ENCODE results near the gene GMCL2. TPM values are rescaled to one million over a fixed set of nuclear protein-coding genes. Genes with fewer than 3 reads are reported as not detected.
A peak's percentile ranks its signal among the peaks of the same experiment; 100 is the strongest.

GMCL2 gene
- total RNA-seq, 1 experiment from 2014 or later = not detected

DNA sequence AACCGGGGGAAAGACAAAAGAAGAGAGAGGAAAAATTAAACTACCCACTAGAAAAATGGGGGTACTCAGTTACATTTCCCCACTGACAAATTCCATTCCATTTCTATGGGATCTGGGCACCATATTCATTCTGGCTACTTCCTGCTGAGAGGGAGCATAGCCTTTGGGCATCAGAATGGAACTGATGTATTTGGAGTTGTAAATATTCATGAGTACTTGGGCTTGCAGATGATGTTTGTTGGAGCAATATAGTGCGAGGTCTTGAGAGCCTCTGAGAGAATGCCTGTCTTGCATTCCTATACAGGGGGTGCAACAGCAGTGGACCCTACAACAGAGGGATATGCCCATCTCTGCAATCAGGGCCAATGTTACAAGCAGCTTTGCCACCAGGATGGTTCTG is 16.7 kb downstream of the GMCL2 start:
- Histone ChIP-seq H3K4me3 (no peak overlapping the region), H3K27ac (no peak overlapping the region), H3K36me3 (no peaks in the 10 kb centered on the region), H3K27me3 (replicated peaks) (peaks cover 58% of the 10 kb centered on the region), H3K4me1 (replicated peaks) (no peaks in the 10 kb centered on the region), H3K9me3 (replicated peaks) (0 out of 2 replicates have a peak, but pooled peaks cover 2% of the 10 kb centered on the region)
- DNase-seq (ENCODE audit: low read depth in 1 of 2, low spot score in 2 of 2) = no peak

DNA sequence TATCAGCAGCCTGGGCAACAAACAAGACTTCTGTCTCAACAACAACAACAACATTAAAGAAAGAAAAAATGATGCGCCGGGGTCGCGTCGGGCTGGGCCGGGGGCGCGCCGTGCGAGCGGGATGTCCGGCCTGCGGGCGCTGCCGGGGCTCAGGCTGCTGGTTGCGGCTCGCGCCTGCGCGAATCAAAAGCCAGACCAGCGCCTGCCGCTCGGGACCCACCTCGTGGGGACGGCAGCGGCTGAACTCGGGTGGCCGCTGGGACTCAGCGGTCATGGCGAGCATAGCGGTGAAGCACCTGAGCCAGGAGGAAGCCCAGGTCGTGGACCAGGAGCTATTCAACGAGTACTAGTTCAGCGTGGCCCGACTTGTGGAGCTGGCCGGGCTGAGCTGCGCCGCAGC is 21.6 kb downstream of the GMCL2 start:
- peaks cover 83% of the 10 kb centered on the region for H3K27me3 ChIP-seq (replicated peaks)
- H3K4me1 ChIP-seq (replicated peaks) = no peaks in the 10 kb centered on the region; the same call in 1 of the 2 replicates
- H3K36me3 ChIP-seq = no peaks in the 10 kb centered on the region
- H3K4me3 ChIP-seq = no peak overlapping the region
- H3K9me3 ChIP-seq (replicated peaks) = 0 out of 2 replicates have a peak, but pooled peaks cover 2% of the 10 kb centered on the region
- no peak for DNase-seq (ENCODE audit: low read depth in 1 of 2, low spot score in 2 of 2)
- no peak overlapping the region for H3K27ac ChIP-seq

DNA sequence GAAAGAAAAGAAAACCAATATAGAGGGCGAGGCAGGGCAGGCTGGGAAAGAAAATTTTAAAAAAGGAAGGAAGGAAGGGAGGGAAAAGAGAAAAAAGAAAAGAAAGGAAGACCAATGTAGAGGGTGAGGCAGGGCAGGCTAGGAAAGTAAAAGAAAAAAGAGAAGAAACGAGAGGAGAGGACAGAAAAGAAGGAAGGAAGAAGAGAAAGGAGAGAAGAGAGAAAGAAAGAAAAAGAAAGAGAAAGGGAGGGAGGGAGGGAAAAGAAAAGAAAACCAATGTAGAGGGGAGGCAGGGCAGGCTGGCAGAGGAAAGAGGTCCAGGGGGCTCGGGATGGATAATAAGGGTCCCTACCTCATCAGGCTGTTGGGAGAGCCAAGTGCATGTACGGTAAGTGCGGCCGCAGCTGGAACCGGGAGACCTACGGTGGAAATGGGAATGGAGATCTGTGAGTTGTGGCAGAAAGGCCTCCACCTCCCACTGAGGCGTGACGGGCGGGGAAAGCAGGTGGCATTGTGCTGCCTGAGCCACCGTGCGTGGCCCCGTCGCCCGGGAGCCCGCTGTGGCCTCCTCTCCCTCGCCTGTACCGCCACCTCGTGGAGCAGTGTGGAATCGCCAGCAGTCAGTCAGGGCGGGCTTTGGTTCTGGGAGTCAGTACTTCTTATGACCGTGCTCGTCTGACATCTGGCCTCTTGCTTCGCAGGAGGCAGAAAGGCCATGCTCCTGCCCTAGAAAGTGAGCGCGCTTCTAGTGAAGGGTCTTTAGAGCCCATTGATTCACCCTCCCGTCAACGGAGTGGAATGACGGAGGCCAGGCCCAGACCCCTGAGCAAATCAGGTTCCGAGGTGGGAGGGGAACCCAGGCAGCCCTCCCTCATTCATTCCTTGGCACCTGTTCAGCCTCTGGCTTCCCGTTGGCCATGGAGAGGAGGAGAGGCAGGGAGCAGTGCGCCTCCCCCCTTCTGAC is 23.1 kb downstream of the GMCL2 start:
- no peaks in the 10 kb centered on the region for H3K9me3 ChIP-seq (replicated peaks)
- H3K27me3 ChIP-seq (replicated peaks) = peaks cover 72% of the 10 kb centered on the region
- no peaks in the 10 kb centered on the region for H3K36me3 ChIP-seq
- H3K4me3 ChIP-seq = no peak overlapping the region
- DNase-seq (ENCODE audit: low read depth in 1 of 2, low spot score in 2 of 2) = peak; percentile 80 to 82
- H3K27ac ChIP-seq = no peak overlapping the region
- H3K4me1 ChIP-seq (replicated peaks) = no peaks in the 10 kb centered on the region; the same call in 1 of the 2 replicates

DNA sequence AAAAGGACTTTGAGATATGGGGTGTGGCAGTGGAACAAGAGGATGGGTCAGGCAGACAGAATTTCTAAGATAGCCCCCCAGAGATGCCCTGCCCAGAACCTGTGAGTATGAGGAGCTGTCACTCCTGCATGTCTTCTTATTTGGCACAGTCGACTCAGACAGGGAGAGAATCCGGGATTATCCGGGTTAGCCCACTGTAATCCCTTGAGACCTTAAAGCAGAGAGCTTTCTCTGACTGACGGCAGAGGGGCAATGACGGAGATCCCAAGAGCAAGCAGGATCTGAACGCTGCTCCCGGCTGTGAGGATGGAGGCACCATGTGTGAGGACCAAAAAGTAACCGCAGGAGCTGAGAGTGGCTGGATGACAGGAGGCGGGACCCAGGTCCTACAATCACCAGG is 24.7 kb downstream of the GMCL2 start:
- no peaks in the 10 kb centered on the region for H3K36me3 ChIP-seq
- H3K4me3 ChIP-seq = no peak overlapping the region
- H3K27ac ChIP-seq = no peak overlapping the region
- DNase-seq (ENCODE audit: low read depth in 1 of 2, low spot score in 2 of 2) = no peak
- no peaks in the 10 kb centered on the region for H3K9me3 ChIP-seq (replicated peaks)
- H3K27me3 ChIP-seq (replicated peaks) = peaks cover 56% of the 10 kb centered on the region
- H3K4me1 ChIP-seq (replicated peaks) = no peaks in the 10 kb centered on the region; the same call in 1 of the 2 replicates

DNA sequence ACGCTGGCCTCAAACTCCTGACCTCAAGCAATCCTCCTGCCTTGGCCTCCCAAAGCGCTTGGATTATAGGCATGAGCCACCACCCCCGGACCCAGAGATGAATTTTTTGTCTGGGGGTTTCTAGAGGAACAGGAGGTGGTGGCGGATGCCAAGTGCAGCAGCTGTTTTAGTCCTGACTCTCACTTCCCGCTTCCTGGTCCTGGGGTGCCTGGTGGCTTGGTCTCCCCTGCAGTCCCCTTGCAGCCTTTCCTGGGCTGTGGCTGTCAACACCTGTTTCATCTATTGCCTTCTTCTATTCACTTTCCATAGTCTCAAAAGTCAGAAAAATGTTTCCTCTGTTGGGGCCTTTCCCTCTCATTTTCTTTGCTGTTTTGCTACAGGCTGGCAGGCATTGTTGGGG is 27.0 kb downstream of the GMCL2 start:
- H3K4me1 ChIP-seq (replicated peaks) = no peaks in the 10 kb centered on the region; the same call in 1 of the 2 replicates
- H3K27me3 ChIP-seq (replicated peaks) = peaks cover 33% of the 10 kb centered on the region
- no peak overlapping the region for H3K4me3 ChIP-seq
- H3K27ac ChIP-seq = no peak overlapping the region
- no peaks in the 10 kb centered on the region for H3K36me3 ChIP-seq
- no peaks in the 10 kb centered on the region for H3K9me3 ChIP-seq (replicated peaks)
- no peak for DNase-seq (ENCODE audit: low read depth in 1 of 2, low spot score in 2 of 2)

DNA sequence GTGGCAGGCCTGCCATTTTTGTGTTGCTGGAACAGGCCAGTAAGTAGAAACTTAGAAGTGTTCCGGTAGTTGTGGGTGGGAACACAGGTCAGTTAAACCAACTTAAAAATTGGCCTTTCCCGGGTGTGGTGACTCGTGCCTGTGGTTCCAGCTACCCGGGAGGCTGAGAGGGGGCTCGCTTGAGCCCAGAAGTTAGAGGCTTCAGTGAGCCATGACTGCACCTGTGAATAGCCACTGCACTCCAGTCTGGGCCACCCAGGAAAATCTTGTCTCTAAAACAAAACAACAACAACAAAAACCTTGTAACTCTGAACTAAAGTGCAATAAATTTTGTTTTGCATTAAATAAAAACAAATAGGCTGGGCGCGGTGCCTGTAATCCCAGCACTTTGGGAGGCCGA is 32.1 kb downstream of the GMCL2 start:
- no peak for DNase-seq (ENCODE audit: low read depth in 1 of 2, low spot score in 2 of 2)
- Histone ChIP-seq H3K27me3 (replicated peaks) (0 out of 2 replicates have a peak, but pooled peaks cover 4% of the 10 kb centered on the region), H3K4me1 (replicated peaks) (peaks cover 8% of the 10 kb centered on the region), H3K27ac (no peak overlapping the region), H3K4me3 (no peak overlapping the region), H3K36me3 (peaks cover 26% of the 10 kb centered on the region), H3K9me3 (replicated peaks) (no peaks in the 10 kb centered on the region)

DNA sequence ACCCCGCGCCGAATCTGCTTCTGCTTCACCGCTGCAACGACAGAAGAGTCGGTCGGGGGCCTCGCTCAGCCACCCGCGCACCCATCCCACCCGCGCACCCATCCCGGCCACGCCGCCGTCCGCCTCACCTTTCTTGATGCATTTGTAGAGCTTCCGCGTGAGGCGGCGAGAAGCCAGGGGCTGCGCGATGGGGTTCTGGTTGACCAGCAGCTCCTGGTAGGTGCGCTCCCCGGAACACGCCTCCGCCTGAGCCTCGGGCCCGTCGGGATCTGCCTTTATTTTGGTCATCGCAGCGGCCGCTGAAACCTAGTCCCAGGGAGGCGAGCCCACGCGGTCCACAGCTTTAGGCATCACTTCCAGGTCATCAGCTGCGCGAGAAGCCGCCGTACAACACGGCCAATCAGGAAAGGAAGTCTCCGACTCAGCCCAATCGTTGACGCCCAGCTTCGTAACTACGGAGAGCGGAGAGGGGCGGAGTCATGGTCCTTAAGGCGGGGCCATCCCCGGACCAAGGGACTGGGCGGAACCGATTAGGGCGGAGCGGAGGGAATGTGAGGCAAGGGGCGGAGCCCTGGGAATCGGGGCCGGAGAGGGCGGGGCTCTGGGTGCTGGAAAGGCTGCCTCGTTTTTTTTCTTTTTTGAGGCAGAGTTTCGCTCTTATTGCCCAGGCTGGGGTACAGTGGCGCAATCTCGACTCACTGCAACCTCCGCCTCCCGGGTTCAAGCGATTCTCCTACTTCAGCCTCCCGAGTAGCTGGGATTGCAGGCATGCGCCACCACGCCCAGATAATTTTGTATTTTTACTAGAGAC is 33.4 kb downstream of the GMCL2 start, which contains the start of gene NHP2:
Gene NHP2, minus strand, starts transcription at position 356 of the 811 bp plus-strand sequence. Its CDS starts 68 bp downstream, at position 288.
- no peaks in the 10 kb centered on the region for H3K9me3 ChIP-seq (replicated peaks)
- peak; percentile 99 to 100 for DNase-seq (ENCODE audit: low read depth in 1 of 2, low spot score in 2 of 2)
- peak within 1 kb of the TSS; percentile 18 for H3K27ac ChIP-seq
- H3K4me1 ChIP-seq (replicated peaks) = peaks cover 8% of the 10 kb centered on the region
- no peaks in the 10 kb centered on the region for H3K27me3 ChIP-seq (replicated peaks)
- peak within 1 kb of the TSS; percentile 68 for H3K4me3 ChIP-seq
- H3K36me3 ChIP-seq = peaks cover 39% of the 10 kb centered on the region

DNA sequence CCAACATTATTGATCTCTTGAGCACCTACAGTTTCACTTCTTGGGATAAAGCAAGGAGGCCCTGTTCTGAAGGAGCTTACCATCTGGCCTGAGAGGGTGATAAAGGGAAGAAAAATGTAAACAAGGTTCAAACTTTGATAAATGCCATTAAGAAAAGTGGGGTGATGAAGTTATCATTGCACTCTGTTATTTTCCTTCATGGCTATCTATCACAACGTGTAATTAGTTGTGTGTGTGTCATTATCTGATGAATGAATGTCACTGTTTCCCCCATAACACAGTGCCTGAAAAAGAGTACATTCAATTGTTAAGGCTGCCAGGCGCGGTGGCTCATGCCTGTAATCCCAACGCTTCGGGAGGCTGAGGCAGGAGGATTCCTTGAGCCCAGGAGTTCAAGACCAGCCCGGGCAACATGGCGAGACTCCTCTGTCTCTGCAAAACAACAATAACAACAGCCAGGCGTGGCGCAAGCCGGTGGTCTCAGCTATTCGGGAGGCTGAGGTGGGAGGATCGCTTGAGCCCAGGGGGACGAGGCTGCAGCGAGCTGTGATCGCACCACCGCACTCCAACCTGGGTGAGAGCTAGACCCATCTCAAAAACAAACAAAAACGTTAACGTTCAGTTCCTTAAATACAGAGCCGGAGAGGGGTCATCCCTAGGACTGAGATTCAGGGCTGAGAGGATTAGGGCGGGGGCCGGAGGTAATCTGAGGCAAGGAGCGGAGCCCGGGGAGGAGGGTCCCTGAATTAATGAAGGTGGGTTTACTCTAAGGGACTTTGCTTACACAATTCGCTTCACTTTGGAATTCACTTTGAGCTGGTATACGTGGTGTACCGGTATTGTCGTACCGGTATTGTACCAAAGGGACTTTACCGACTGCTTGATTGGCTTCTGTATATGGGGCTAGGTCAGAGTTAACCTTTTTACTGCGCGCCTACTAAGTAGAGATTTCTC is 34.4 kb downstream of the GMCL2 start:
- Histone ChIP-seq H3K9me3 (replicated peaks) (no peaks in the 10 kb centered on the region), H3K4me3 (peak overlapping the region; percentile 68), H3K27ac (peak overlapping the region; percentile 18), H3K36me3 (peaks cover 49% of the 10 kb centered on the region), H3K4me1 (replicated peaks) (peaks cover 8% of the 10 kb centered on the region), H3K27me3 (replicated peaks) (no peaks in the 10 kb centered on the region)
- peak in 1 of 2 experiments; percentile 18 for DNase-seq (ENCODE audit: low read depth in 1 of 2, low spot score in 2 of 2)

DNA sequence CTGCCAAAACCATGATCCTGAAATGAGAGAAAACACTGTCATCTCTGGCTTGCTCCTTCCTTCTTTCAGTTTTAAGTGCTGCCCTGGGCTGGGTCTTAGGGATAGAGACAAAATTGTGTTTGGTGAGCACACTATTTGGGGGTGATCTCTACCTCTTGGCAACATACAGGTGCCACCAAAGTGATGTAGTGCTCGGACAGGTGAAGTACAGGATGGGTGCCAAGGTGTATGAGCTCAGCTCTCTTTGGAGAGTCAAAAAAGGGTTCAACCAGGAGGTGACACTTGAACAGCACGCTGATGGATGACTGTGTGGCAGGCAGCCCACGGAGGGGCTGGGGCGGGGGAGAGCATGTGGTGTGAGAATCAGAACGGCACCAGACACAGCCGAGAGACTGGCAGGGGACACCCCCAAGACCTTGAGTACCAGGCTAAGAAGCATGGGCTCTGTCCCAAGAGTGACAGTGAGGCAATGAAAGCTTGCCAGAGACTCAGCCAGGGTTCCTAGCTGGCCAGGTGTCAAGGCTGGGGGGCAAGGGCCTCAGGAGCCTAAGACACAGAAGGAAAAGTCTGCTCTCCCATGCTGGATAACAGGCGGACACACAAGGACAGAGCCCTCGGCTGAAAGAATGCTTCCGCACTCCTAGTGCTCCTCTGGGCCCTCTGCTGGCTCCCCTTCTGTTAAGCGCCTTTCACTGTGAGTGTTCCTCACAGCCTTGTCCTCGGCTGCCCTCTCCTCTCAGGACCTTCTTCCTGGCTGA is 36.0 kb downstream of the GMCL2 start:
- Histone ChIP-seq H3K36me3 (peaks cover 65% of the 10 kb centered on the region), H3K9me3 (replicated peaks) (no peaks in the 10 kb centered on the region), H3K27ac (no peak overlapping the region), H3K27me3 (replicated peaks) (no peaks in the 10 kb centered on the region), H3K4me3 (no peak overlapping the region), H3K4me1 (replicated peaks) (peaks cover 8% of the 10 kb centered on the region)
- no peak for DNase-seq (ENCODE audit: low read depth in 1 of 2, low spot score in 2 of 2)

DNA sequence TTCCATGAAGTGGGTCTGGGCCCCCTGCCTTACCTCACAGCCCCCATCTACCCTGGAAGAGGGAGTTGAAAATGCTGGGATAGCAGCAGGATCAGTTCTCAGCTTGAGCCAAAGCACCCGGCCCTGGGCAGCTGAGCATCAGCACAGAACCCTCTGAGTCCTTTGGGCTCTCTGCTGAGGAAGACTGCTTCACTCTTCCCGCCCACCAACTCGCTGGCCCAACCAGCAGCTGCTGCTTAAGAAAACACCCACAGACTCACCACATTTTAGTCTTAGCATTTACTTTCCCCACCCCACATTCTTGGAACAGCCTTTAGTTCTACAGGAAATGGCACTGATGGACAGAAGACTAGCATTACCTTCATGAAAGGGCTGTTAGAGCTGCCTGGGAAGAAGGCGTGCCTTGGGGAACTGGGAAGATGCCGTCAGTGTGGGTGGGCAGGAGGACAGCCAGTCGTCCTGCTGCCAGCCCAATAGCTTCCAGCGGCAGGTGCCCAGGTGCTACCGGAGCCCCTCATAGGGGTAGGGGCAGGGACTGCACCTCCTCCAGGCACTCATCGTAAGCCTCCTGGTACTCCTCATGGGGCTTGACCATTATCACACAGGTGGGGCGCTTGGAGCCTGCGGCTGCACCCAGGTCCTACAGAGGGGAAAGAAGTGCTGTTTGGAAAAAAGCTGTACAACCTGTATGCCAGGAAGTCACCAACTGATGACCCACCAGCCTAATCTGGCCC is 37.8 kb downstream of the GMCL2 start:
- DNase-seq (ENCODE audit: low read depth in 1 of 2, low spot score in 2 of 2) = no peak
- no peak overlapping the region for H3K27ac ChIP-seq
- no peaks in the 10 kb centered on the region for H3K9me3 ChIP-seq (replicated peaks)
- H3K4me3 ChIP-seq = no peak overlapping the region
- peaks cover 78% of the 10 kb centered on the region for H3K36me3 ChIP-seq
- peaks cover 8% of the 10 kb centered on the region for H3K4me1 ChIP-seq (replicated peaks)
- H3K27me3 ChIP-seq (replicated peaks) = no peaks in the 10 kb centered on the region

DNA sequence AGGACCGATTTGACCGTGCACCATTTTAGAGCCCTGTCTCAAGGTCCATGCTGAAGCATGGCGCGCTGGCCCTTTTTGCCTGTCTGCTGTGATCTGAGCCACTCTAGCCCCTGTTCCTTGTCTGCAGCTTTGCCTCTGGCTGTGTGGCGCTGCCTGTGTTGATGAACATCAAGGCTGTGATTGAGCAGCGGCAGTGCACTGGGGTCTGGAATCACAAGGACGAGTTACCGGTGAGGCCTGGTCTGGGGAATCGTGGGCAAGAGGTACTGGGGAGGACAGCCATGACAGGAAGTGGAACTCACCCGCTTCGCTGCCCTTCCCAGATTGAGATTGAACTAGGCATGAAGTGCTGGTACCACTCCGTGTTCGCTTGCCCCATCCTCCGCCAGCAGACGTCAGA is 39.8 kb downstream of the GMCL2 start:
- Histone ChIP-seq H3K27ac (no peak overlapping the region), H3K9me3 (replicated peaks) (no peaks in the 10 kb centered on the region), H3K4me3 (no peak overlapping the region), H3K27me3 (replicated peaks) (no peaks in the 10 kb centered on the region), H3K36me3 (peaks cover 91% of the 10 kb centered on the region), H3K4me1 (replicated peaks) (peaks cover under 1% of the 10 kb centered on the region)
- DNase-seq (ENCODE audit: low read depth in 1 of 2, low spot score in 2 of 2) = no peak
